Endothelial cell of umbilical vein (primary cell): ENCODE results near the gene ULK4.

ENCODE experiments used
- CTCF ChIP-seq, 2 donors: IDR thresholded peaks; 1 replicate in 1 of 2; 2 replicates in 1 of 2; pipeline ENCODE4 v1.5.1; 2011; ENCODE audit warnings: low read length in 2 of 2, mild to moderate bottlenecking in 2 of 2, moderate library complexity in 2 of 2, control low read depth in 1 of 2, inconsistent platforms in 1 of 2, low read depth in 1 of 2; ENCODE audit not compliant: insufficient read depth in 1 of 2; ENCODE audit errors: extremely low read depth in 1 of 2
- EZH2 ChIP-seq: IDR thresholded peaks from 2 replicates; pipeline ENCODE4 v1.6.1; 2012; ENCODE audit warnings: borderline replicate concordance, low read depth, mild to moderate bottlenecking, moderate library complexity, low read length, inconsistent platforms; ENCODE audit not compliant: severe bottlenecking
- GATA2 ChIP-seq: IDR thresholded peaks from 2 replicates; pipeline ENCODE4 v1.7.0; 2011; ENCODE audit warnings: low read depth, mild to moderate bottlenecking, moderate library complexity, mixed read lengths, low read length; ENCODE audit not compliant: insufficient read length, insufficient read depth
- MAX ChIP-seq: IDR thresholded peaks from 2 replicates; pipeline ENCODE4 v1.6.1; 2011; ENCODE audit not compliant: insufficient read depth, insufficient read length
- MYC ChIP-seq: IDR thresholded peaks from one replicate; pipeline ENCODE4 v1.6.1; 2011; ENCODE audit warnings: mild to moderate bottlenecking, low read depth, low read length
- POLR2A ChIP-seq: IDR thresholded peaks from 2 replicates; pipeline ENCODE4 v1.6.1; 2012; ENCODE audit warnings: low read depth, mild to moderate bottlenecking, control low read depth, low read length
- POLR2AphosphoS5 ChIP-seq: IDR thresholded peaks from 2 replicates; pipeline ENCODE4 v1.6.1; 2012; ENCODE audit warnings: low read depth, mild to moderate bottlenecking, control low read depth, low read length, moderate library complexity; ENCODE audit not compliant: insufficient read depth

GRCh38 chr3:41447701-41448100 is 514.2 kb downstream of the ULK4 start:
- TF ChIP-seq MYC = no peak
- no peak for TF ChIP-seq EZH2
- no peak for TF ChIP-seq POLR2AphosphoS5
- no peak for TF ChIP-seq CTCF (IDR thresholded peaks at IDR 0.05; ENCODE audit: extremely low read depth in 1 of 2, insufficient read depth in 1 of 2, low read depth in 1 of 2, low read length in 2 of 2)
- no peak for TF ChIP-seq POLR2A
- no peak for TF ChIP-seq GATA2
- TF ChIP-seq MAX = no peak
